IMR-90 (cell line): ENCODE data around the gene ZNF425.

ENCODE experiments used
- BHLHE40 ChIP-seq: fragments of 150-350 bp; IDR thresholded peaks from 2 replicates; pipeline ENCODE4 v1.6.1; 2016; ENCODE audit warnings: mild to moderate bottlenecking, low read depth, low read length
- CEBPB ChIP-seq: IDR thresholded peaks from 2 replicates; pipeline ENCODE4 v1.6.1; 2012; ENCODE audit warnings: low read depth, low read length, improper control_type of control experiment
- FOS ChIP-seq: fragments of 150-350 bp; IDR thresholded peaks from 2 replicates; pipeline ENCODE4 v1.6.1; 2016; ENCODE audit warnings: low read depth, low read length
- MAFK ChIP-seq: IDR thresholded peaks from 2 replicates; pipeline ENCODE4 v1.6.1; 2012; ENCODE audit warnings: low read depth, low read length, improper control_type of control experiment
- MAZ ChIP-seq: IDR thresholded peaks from 2 replicates; pipeline ENCODE4 v1.6.1; 2012; ENCODE audit warnings: low read depth, mild to moderate bottlenecking, low read length, improper control_type of control experiment, moderate library complexity, borderline replicate concordance
- MXI1 ChIP-seq: IDR thresholded peaks from 2 replicates; pipeline ENCODE4 v1.6.1; 2012; ENCODE audit warnings: low read depth, mild to moderate bottlenecking, low read length, moderate library complexity, borderline replicate concordance
- NFE2L2 ChIP-seq: fragments of 150-350 bp; IDR thresholded peaks from 2 replicates; pipeline ENCODE4 v1.6.1; 2016; ENCODE audit warnings: low read depth, mild to moderate bottlenecking, low read length
- POLR2A ChIP-seq: IDR thresholded peaks from 2 replicates; pipeline ENCODE4 v1.6.1; 2012; ENCODE audit warnings: mild to moderate bottlenecking, low read depth, low read length
- RAD21 ChIP-seq: IDR thresholded peaks from 2 replicates; pipeline ENCODE4 v1.6.1; 2012; ENCODE audit warnings: low read length, improper control_type of control experiment
- RCOR1 ChIP-seq: IDR thresholded peaks from 2 replicates; pipeline ENCODE4 v1.6.1; 2012; ENCODE audit warnings: mild to moderate bottlenecking, low read length, improper control_type of control experiment; ENCODE audit not compliant: insufficient replicate concordance
- RFX5 ChIP-seq: IDR thresholded peaks from 2 replicates; pipeline ENCODE4 v1.8.0; 2012; ENCODE audit warnings: low read depth, mild to moderate bottlenecking, low read length, moderate library complexity
- SMC3 ChIP-seq: fragments of 150-350 bp; IDR thresholded peaks from 2 replicates; pipeline ENCODE4 v1.6.1; 2016; ENCODE audit warnings: low read depth, mild to moderate bottlenecking, antibody characterized with exemption, low read length, moderate library complexity
- USF2 ChIP-seq: fragments of 150-350 bp; IDR thresholded peaks from 2 replicates; pipeline ENCODE4 v1.6.1; 2017; ENCODE audit warnings: mild to moderate bottlenecking, antibody characterized with exemption, low read length, low read depth
- TF ChIP-seq, protein P1 (sequence below): conservative IDR thresholded peaks from 2 replicates; pipeline ENCODE4 v1.5.1; 2012; ENCODE audit warnings: mild to moderate bottlenecking, low read depth, low read length, improper control_type of control experiment

DNA sequence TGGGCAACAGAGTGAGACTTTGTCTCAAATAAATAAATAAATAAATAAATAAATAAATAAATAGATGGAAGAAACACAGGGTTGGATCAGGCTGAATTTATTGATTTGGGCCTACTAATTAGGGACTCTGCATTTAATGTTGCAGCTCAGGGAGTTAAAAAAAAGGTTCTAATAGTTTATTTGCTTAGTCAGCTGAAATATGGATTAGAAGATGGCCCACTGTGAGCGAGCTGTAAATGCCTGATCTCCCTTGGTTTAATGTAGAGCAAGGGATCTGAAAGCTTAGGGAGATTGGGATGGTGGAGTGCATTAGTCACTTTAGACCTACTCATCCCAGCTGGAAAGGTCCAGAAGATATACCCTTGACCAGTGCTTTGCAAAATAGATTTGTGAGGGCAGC is 72.7 kb downstream of the ZNF425 start:
- TF ChIP-seq, protein P1, sequence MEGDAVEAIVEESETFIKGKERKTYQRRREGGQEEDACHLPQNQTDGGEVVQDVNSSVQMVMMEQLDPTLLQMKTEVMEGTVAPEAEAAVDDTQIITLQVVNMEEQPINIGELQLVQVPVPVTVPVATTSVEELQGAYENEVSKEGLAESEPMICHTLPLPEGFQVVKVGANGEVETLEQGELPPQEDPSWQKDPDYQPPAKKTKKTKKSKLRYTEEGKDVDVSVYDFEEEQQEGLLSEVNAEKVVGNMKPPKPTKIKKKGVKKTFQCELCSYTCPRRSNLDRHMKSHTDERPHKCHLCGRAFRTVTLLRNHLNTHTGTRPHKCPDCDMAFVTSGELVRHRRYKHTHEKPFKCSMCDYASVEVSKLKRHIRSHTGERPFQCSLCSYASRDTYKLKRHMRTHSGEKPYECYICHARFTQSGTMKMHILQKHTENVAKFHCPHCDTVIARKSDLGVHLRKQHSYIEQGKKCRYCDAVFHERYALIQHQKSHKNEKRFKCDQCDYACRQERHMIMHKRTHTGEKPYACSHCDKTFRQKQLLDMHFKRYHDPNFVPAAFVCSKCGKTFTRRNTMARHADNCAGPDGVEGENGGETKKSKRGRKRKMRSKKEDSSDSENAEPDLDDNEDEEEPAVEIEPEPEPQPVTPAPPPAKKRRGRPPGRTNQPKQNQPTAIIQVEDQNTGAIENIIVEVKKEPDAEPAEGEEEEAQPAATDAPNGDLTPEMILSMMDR: no peak
- TF ChIP-seq POLR2A (no peak), MAFK (peak; percentile 92), FOS (no peak), CEBPB (no peak), RFX5 (no peak), RCOR1 (no peak), MXI1 (no peak), RAD21 (no peak), USF2 (no peak), MAZ (no peak), NFE2L2 (no peak), BHLHE40 (no peak), SMC3 (no peak)
